T-helper 2 cell (primary cell): ENCODE measurements around the gene MACROD2.

ENCODE experiments used
- DNase-seq, 5 experiments: peaks; one replicate each; pipeline versions ENCODE4 v3.0.0 to v3.0.0-alpha.2; 2012 to 2022

MACROD2 gene

GRCh38 chr20:14609328-14610221, 614.3 kb downstream of the MACROD2 start:
- DNase-seq, result no peak

GRCh38 chr20:14611479-14611878, 616.2 kb downstream of the MACROD2 start:
- no peak for DNase-seq

GRCh38 chr20:14612391-14612790, 617.1 kb downstream of the MACROD2 start:
- DNase-seq, result no peak

- no peak for DNase-seq
Measured at GRCh38 chr20:14616003-14616402, 620.7 kb downstream of the MACROD2 start.

GRCh38 chr20:14617123-14617522, 621.8 kb downstream of the MACROD2 start:
- no peak for DNase-seq

GRCh38 chr20:14619411-14619810, 624.1 kb downstream of the MACROD2 start:
- no peak for DNase-seq

GRCh38 chr20:14622796-14623195, 627.5 kb downstream of the MACROD2 start:
- no peak for DNase-seq

- DNase-seq, result no peak
Measured at GRCh38 chr20:14631011-14631410, 635.7 kb downstream of the MACROD2 start.

GRCh38 chr20:14632906-14633305, 637.6 kb downstream of the MACROD2 start:
- DNase-seq, result no peak

- no peak for DNase-seq
Measured at GRCh38 chr20:14633507-14633906, 638.2 kb downstream of the MACROD2 start.

GRCh38 chr20:14634665-14635064, 639.3 kb downstream of the MACROD2 start:
- no peak for DNase-seq

- no peak for DNase-seq
Measured at GRCh38 chr20:14637441-14637840, 642.1 kb downstream of the MACROD2 start.

- DNase-seq, result no peak
Measured at GRCh38 chr20:14643146-14643545, 647.8 kb downstream of the MACROD2 start.

GRCh38 chr20:14643556-14643955, 648.2 kb downstream of the MACROD2 start:
- no peak for DNase-seq

GRCh38 chr20:14644306-14645097, 649.2 kb downstream of the MACROD2 start:
- DNase-seq, result no peak

- no peak for DNase-seq
Measured at GRCh38 chr20:14647016-14647415, 651.7 kb downstream of the MACROD2 start.

- no peak for DNase-seq
Measured at GRCh38 chr20:14649662-14650061, 654.3 kb downstream of the MACROD2 start.

GRCh38 chr20:14657266-14658005, 662.1 kb downstream of the MACROD2 start:
- no peak for DNase-seq

- DNase-seq, result no peak
Measured at GRCh38 chr20:14664101-14664500, 668.8 kb downstream of the MACROD2 start.

GRCh38 chr20:14666696-14667095, 671.4 kb downstream of the MACROD2 start:
- DNase-seq, result no peak

GRCh38 chr20:14667226-14667625, 671.9 kb downstream of the MACROD2 start:
- no peak for DNase-seq

- no peak for DNase-seq
Measured at GRCh38 chr20:14672066-14672465, 676.8 kb downstream of the MACROD2 start.

GRCh38 chr20:14673164-14673563, 677.8 kb downstream of the MACROD2 start:
- no peak for DNase-seq
